Keratinocyte (primary cell): Measurements from ENCODE around the gene CCDC74A.
"Not testable (repeated sequence)": the region's sequence is repeated elsewhere in the genome, so short reads cannot be mapped to it uniquely, and the experiment has no call there.

ENCODE experiments used
- EZH2 ChIP-seq: IDR thresholded peaks from one replicate; pipeline ENCODE4 v1.6.1; 2012; ENCODE audit warnings: inconsistent platforms, mild to moderate bottlenecking, low read length, moderate library complexity
- TF ChIP-seq, protein P1 (sequence below), 3 experiments: IDR thresholded peaks in 1 of 3; conservative IDR thresholded peaks in 1 of 3; optimal IDR thresholded peaks in 1 of 3; 2 replicates in 2 of 3; 3 replicates in 1 of 3; pipeline versions ENCODE3 to v1.5.1; 2011; ENCODE audit warnings: low read length in 3 of 3, mild to moderate bottlenecking in 3 of 3, moderate library complexity in 2 of 3, control low read depth in 1 of 3, inconsistent platforms in 1 of 3; ENCODE audit not compliant: insufficient read depth in 2 of 3; ENCODE audit errors: extremely low read depth in 1 of 3

DNA sequence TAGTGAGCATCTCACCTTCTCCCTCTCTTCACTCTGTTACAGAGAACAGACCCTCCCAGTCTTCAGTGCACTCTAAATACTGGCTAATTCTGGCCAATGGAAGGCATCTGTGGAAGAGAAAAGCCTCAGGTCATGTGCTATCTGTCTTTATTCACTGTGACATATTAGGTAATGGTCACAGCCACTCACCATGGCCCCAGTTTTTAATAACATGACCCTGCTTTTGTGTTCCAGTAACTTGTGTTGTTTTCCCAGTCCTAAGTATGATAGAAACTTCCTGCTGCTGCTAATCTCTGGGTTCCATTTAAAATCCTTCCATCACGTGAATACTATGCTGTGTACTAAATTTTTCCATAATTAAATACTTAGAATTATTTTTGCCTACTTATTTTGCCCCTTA is 40.7 kb downstream of the CCDC74A start:
- not testable (repeated sequence) for TF ChIP-seq EZH2
- TF ChIP-seq, protein P1, sequence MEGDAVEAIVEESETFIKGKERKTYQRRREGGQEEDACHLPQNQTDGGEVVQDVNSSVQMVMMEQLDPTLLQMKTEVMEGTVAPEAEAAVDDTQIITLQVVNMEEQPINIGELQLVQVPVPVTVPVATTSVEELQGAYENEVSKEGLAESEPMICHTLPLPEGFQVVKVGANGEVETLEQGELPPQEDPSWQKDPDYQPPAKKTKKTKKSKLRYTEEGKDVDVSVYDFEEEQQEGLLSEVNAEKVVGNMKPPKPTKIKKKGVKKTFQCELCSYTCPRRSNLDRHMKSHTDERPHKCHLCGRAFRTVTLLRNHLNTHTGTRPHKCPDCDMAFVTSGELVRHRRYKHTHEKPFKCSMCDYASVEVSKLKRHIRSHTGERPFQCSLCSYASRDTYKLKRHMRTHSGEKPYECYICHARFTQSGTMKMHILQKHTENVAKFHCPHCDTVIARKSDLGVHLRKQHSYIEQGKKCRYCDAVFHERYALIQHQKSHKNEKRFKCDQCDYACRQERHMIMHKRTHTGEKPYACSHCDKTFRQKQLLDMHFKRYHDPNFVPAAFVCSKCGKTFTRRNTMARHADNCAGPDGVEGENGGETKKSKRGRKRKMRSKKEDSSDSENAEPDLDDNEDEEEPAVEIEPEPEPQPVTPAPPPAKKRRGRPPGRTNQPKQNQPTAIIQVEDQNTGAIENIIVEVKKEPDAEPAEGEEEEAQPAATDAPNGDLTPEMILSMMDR (optimal IDR thresholded peaks at IDR 0.05 in 1 of 3, IDR thresholded peaks at IDR 0.05 in 1 of 3, conservative IDR thresholded peaks at IDR 0.05 in 1 of 3; ENCODE audit: extremely low read depth in 1 of 3, insufficient read depth in 2 of 3, low read length in 3 of 3), result not testable (repeated sequence)
